DMS153 treated with DMSO at 0.1 percent for 48 hours (cell line): ENCODE data around the gene IL22RA2.

Experiments
- DNase-seq: peaks from one replicate; lab custom pipeline; 2025; ENCODE audit not compliant: unreplicated experiment; lab: John Stamatoyannopoulos, UW

The IL22RA2 gene

DNA sequence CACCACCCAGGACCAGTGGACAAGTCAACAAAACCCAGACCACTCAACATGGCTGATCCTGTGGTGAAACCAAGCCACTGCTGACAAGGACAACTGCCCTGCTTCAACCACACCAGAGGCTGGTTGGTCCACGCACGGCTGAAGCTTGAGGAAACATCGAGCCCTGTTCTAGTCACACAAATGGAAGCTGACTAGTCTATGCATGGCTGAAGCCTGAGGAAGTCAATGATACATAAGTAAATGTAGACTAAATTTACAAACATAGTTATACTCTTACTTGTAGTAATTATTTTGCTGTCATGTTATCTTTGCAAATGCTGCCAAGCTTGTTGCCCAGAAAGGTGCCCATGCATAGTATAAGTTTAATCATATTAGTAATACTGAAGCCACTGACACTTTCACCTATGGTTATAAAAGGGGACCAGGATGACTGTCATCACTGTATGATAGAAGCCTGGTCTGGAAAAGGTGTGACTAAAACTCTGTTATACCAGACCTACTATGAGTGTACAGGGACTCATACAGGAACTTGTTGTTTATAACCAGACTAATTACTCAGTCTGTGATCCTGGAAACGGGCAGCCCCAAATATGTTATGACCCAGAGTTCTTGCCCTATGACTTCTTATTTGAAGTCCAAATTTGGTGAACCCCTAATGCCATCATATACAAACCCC, 5.6 kb downstream of the IL22RA2 start:
- DNase-seq: no peak

DNA sequence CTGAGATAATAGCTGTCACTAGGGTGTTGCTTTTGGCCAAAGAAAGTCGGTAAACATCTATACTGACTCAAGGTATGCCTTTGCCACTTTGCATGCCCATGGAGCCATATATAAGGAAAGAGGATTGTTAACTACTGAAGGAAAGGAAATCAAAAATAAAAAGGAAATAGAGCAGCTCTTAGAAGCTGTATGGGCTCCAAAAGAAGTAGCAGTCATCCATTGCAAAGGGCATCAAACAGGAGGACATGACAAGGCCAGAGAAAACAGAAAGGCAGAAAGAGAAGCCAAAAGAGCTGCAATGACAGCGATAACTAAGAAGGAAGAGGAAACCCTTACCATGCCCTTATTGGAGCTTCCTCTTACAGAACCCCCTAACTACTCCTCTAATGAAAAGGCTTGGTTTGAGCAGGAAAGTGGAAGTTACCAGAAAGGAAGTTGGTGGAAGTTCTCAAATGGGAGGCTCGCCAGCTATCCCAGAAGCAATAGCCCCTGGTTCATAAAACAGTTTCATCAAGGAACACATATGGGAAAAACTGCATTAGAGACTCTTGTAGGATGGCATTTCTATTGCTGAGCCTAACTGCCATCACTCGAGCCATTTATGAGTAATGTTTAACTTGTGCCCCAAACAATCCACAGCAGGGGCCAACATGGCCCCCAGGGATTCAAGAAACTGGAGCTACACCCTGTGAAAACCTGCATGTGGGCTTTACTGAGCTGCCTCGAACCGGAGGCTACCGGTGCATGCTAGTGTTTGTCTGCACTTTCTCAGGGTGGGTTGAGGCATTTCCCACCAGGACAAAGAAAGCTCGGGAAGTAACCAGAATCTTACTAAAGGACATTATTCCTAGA, 7.0 kb downstream of the IL22RA2 start:
- no peak for DNase-seq

DNA sequence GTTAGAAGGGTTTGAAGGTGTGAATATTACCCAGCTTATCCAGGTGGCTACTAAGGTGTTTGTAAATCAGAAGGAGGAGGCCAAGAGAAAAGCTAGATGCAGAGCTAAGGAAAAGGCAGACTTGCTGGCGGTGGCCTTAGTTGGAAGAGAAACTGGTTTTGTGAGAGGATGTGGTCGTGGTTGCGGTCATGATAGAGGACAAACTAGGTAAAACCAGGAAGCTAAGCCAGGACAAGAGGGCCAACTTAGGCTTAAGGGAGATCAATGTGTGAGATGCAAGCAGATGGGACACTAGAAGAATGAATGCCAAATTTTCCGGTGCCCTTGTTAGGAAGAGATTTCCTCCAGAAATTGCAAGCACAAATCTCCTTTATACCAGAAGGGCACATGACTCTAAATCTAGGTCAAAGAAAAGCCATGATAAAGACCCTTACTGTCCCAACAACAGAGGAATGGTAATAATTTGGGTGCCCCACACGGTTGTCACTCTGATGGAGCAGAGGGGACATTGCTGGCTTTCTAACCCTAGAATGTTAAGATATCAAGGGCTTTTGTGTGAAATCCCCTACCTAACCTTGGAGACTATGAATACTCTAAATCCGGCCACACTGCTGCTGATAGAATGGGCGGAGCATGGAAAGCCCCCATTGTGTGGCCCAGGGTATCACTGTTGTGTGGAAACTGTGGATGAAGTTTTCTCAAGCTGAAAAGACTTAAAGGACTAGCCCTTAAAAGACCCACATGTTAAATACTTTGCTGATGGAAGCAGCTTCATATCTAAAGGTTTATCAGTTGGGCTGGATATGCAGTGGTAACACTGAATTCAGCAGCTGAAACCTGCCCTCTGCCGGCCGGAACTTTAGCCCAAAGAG, 7.8 kb downstream of the IL22RA2 start:
- DNase-seq: no peak

DNA sequence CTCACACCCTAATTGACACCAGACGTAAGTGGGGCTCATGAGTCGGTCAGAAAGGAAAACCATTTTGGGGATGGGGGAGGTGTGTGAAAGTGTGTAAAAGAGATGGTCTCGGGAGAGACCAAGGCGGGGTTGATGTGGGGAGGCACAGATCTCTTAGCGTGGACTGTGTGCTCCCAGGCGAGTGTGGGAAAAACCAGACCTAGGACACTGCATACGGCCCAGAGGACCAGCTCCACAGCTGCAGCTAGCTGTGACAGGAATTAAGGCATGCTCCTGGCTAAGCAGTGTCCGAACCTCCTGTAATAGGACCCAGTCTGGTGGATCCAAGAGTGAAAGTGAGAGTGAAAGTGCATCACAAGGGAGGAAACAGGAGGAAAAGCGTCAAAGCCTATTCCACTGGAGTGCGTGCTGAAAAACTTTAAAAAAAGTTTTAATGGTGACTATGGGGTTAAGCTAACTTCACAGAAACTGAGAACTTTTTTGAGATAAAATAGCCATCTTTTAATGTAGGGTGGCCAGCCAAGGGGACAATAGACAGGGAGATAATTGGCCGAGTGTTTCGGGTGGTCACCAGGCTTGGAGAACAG, 9.6 kb downstream of the IL22RA2 start:
- DNase-seq: no peak

DNA sequence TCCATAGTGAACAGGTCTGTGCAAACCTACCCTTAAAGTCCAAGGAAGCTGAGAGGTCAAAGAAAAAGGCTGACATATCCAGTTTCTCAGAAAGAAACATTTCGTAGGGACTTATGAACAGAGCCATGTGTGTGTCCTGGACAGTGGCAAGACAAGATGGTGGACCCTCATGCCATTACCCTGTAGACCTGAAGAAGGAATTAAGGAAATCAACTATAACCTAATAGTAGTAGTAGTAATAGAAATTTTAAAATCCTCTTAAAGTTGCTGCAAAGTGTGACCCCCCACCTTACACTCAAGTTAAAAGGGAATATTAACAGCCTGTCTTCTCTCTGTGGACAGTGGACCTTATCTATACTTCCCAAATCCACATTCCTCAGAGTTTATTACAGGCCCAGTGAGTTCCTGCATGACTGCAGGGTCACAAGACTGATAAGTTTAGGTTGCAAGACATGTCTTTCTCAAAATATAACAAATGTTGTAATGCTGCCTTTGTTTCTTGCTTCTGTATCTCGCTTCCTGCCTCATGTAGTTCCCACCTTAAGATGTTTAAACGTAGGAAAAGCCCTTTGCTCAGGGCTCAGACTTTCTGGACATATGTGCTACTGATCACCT, 10.6 kb downstream of the IL22RA2 start:
- DNase-seq: no peak

DNA sequence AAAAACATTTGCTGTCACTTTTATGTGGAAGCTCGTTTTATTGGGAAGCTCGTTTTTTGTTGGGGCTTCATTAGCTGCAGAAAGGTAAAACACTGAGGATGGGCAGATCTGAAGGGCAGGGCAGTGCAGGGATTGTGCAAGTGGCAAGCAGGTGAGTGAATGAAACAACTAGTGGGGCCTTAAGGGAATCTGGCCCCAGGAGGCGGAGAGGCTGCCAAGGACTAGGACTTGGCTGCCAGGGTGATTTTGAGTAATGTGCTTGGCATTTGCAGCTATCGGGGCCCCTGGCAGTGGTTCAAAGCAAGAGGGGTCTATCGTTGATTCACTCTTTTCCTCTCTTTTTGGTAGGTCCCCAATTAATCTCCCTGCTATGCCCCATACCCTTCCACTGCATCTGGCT, 11.5 kb downstream of the IL22RA2 start:
- no peak for DNase-seq

DNA sequence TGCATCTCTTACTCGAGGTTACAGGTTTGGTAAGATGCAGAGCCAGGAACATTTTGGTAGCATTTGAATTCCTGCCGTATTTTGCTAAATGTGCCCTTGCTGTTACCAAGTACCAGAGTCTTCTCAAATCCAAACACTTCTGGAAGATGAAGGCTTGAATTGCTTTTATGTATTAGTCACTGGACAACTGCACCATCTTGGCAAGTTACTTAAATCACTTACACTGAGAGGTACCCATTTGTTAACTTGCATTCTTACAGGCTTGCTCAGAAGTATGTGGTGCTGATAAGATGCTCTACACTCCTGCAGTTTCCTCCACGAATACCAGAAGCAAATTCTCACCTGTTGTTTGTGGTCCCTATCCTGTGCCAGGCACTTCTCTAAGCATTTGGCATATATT, 12.7 kb downstream of the IL22RA2 start:
- no peak for DNase-seq

DNA sequence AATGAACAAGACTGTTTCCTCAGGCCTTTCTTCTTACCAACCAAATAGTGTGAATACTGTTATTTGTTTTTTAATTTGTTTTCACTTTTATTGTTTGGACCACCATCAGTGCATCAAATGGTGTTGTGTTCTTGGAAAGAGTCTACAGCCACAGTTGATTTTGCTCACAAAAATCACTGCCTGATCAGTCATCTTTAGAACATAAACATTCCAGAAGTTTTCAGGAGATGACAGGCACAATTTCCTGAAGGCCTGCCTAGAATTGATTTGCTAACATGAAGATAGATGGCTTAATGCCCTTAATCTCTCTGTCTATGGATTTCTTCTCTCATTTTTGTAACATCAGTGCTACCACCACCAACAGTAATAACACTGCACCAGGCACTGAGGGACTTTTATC, 13.5 kb downstream of the IL22RA2 start:
- no peak for DNase-seq

DNA sequence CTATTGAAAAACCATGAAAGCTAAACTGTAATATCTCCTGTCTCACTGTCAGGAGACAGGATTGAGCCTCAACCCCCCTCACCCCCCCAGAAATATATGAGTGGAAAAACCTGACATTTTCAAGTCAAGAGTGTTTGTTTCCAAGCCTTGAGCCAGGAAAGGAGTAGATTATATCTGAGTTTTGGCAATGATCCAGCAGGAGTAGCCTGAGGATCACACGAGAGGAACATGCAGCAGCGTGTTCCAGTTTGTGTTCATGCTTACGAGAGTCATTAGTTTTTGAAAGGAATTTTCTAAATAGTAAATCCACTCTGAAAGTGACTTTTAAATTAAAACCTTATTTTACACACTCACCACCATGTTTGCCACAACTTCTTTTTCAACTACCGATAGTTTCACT, 15.8 kb downstream of the IL22RA2 start:
- no peak for DNase-seq

DNA sequence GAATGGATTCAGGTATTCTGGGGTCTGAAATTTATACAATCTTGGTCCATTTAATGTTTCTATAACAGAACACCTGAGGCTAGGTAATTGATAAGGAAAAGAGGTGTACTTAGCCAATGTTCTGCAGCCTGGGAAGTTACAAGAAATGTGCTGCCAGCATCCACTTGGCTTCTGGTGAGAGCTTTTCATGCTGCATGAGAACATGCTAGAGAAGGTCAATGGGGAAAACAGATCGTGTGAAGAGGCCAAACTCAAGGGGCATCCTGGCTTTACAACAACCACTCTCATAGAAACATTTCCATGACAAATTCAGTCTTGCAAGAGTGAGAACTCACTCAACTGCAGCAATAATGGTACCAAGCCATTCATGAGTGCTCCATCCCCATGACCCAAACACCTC, 16.8 kb downstream of the IL22RA2 start:
- DNase-seq: no peak

DNA sequence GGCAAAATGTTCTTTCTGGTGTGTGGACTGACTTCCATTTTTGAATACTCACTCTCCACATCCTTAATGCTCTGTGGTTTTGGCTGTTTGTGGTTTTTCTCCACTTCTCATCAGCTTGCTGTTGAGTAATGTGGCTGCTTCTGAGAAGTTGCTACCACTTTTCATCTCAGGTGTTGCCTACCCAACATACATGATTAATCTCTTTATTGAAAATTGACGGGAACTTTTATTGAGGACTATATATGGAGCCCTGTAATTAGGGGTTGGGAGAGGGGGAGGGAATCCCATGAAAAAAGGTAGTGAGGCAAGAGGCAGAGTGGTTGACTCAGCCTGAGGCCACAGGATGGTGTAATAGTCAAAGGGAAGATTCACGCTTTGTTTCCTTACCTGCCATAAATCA, 17.6 kb downstream of the IL22RA2 start:
- DNase-seq: no peak

DNA sequence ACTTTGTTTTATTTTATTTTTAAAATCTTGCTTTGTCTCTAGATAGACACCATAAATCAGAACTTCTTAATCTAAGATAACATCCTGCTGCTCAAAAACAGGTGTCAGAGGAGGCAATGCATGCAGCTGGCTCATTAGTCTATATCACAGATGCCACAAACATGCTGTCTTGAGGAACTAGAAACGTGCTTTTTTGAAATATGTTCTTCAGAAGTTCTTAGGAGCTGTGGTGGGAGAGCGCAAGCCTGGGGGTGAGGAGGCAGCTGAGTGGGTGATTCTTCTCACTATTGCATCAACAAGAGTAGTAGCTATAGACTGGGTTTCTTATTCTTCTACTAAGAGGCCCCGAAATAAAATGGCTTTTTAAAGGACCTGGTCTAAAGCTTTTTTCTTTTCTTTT, 23.4 kb downstream of the IL22RA2 start:
- DNase-seq: no peak

DNA sequence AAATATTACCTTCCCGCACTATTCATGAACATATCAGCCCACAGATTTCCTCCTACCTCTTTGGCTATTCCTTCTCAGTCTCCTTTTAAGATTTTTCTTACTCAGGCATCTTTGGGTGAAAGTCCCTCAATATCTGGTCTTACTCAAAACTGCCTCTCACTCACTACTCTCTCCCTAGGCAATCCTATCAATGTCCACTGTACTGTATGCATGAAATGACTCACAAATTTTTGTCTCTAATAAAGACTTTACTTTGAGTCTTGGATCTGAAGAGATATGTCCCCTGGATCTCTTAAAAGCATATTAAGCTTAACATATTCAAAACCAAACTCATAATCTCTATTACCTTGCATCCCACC, 24.4 kb downstream of the IL22RA2 start:
- no peak for DNase-seq

DNA sequence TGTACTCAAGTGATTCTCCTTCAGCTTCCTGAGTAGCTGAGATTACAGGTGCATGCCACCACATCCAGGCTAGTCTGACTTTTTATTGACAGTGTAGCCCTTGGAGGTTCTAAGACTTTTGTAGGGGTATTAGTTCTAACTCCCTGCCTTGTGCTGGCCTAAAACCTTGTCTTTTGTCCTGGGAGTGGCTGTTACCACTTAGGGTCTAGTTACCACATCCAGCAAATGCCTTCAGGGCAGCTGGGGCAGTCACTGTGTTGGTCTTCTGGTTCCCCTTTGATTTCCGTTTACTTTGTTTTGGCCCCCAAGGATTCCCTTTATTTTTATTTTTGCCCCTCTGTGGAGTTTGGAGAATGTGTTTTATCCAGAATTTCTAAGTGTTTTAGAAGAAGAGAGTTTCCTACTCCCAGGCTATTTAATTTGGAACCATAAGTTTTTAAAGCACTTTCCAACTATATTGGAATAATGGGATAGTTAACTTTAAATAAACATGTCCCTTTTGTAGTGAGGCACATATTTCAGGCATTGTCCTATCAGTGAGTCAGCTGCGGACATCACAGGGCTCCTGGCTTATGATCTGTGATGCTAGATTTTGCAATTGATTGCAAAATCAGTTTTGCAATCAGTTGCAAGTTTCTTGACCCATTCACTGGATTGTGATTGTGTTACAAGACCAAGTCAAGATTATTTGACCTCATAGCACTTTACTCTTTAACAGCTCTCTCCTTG, 25.0 kb downstream of the IL22RA2 start:
- DNase-seq: no peak

DNA sequence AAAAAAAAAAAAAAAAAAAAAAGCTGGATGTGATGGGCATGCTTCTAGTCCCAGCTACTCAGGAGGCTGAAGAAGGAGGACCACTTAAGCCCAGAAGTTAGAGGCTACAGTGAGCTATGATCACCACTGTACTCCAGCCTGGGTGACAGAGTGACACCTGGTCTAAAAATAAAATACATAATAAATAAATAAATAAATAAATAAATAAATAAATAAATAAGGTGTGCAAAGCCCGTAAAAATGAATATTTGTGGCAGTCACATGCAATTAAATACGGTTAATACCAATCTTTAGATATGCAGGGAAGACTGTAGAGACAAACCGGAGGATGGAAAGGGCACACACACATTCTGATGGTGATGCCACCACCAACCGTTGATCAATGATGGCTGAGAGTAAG, 26.2 kb downstream of the IL22RA2 start:
- DNase-seq: no peak

DNA sequence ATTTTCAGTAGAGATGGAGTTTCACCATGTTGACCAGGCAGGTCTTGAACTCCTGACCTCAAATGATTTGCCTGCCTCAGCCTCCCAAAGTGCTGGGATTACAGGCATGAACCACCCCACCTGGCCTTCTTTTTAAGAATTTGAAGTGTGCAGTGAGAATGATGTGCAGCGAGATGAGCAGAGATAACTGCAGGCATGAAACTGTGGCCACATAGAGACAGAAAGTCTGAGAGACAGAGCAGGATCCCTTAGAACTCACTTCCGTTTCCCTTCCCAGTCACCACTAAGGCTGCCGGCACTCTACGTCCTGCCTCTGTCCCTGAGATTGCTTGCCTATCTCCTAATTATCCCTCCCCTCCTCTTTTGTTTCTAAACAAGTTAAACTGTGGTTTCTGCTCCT, 27.2 kb downstream of the IL22RA2 start:
- DNase-seq: no peak

DNA sequence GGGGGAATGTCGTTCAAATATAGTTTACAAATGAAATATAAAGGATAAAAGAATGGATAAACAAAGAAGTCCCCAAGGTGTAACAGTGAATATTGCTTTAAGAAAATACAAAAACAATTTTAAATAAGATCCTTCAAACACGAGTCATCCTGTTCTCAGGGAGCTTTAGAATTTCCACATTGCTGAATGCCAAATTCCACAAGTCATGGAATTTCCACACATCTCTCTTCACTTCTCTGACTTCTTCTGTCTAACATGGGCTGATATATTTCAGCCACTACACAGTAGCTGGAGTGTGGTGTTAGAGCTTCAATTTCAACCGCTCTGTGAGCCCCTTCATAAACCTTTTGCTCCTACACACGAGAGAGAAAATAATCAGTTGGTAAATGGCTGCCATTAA, 28.0 kb downstream of the IL22RA2 start:
- DNase-seq: no peak

DNA sequence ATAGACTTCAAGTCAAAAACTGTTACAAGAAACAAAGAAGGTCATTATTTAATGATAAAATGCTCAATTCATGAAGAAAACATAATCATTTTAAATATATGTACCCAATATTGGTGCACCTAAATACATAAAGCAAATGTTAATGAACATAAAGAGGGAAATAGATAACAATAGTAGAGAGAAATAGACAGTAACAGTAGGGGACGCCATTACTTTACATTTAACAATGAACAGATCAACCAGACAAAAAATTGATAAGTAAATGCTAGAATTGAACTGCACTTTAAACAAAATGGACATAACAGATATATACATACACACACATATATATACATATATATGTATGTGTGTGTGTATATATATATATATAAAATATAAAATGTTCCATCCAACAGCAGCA, 37.4 kb downstream of the IL22RA2 start:
- no peak for DNase-seq

DNA sequence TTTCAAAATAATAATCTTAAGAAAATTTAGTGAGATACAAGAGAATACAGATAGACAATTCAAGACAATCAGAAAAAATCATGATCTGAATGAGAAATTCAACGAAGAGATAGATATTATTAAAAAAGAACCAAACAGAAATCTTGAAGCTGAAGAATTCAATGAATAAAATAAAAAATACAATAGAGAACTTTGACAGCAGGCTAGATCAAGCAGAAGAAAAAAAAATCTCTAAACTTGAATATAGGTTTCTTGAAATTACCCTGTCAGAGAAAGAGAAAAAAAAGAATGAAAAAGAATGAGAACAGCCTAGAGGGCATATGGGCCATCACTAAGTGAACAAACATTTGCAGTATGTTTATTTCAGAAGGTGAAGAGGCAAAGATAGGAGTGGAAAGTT, 39.0 kb downstream of the IL22RA2 start:
- no peak for DNase-seq

DNA sequence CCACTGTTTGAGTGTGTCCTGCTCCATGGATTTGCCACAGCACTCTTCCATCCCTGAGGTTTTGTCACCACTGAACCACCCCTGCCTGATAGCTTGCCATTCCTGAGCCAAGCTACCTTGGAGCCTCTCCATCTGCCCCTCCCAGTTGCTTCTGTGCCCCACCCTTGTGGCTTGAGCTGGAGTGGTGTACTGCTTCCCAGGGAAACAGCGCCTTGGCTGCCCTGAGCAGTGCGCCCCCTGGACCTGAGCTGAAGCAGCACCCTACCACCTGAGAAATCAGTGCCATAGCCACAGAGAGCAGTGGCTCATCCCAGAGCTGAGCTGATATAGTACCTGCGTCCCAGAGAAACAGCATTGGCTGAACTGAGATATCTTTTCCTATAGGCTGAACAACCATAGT, 40.3 kb downstream of the IL22RA2 start:
- no peak for DNase-seq
